ENCODE data around the gene NKAP. TPM values are rescaled to one million over a fixed set of nuclear protein-coding genes. Genes with fewer than 3 reads are reported as not detected.
"Not testable (repeated sequence)": the region's sequence is repeated elsewhere in the genome, so short reads cannot be mapped to it uniquely, and the experiment has no call there.

NKAP gene
- total and polyA plus RNA-seq, 2 donors from 2014 or later = 7.7 to 9.9 TPM

- no peak overlapping the region for H3K9ac ChIP-seq (ENCODE audit: low read length in 3 of 3)
- TF ChIP-seq, protein P1, sequence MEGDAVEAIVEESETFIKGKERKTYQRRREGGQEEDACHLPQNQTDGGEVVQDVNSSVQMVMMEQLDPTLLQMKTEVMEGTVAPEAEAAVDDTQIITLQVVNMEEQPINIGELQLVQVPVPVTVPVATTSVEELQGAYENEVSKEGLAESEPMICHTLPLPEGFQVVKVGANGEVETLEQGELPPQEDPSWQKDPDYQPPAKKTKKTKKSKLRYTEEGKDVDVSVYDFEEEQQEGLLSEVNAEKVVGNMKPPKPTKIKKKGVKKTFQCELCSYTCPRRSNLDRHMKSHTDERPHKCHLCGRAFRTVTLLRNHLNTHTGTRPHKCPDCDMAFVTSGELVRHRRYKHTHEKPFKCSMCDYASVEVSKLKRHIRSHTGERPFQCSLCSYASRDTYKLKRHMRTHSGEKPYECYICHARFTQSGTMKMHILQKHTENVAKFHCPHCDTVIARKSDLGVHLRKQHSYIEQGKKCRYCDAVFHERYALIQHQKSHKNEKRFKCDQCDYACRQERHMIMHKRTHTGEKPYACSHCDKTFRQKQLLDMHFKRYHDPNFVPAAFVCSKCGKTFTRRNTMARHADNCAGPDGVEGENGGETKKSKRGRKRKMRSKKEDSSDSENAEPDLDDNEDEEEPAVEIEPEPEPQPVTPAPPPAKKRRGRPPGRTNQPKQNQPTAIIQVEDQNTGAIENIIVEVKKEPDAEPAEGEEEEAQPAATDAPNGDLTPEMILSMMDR (IDR thresholded peaks at IDR 0.05; ENCODE audit: borderline replicate concordance, extremely low read depth, insufficient read depth) = no peak
- no peak overlapping the region for H3K4me3 ChIP-seq (ENCODE audit: low read length in 3 of 3)
- FAIRE-seq (no peak), DNase-seq (no peak)
- H3K4me1 ChIP-seq (ENCODE audit: control insufficient read depth in 2 of 3, insufficient read depth in 2 of 3, low read depth in 1 of 3, low read length in 3 of 3) = no peaks in the 10 kb centered on the region
- H3K9me3 ChIP-seq (ENCODE audit: control insufficient read depth in 2 of 3, insufficient read depth in 1 of 3, low read length in 3 of 3) = no peaks in the 10 kb centered on the region
- no peaks in the 10 kb centered on the region for H3K27me3 ChIP-seq (ENCODE audit: control insufficient read depth, insufficient read depth, low read length)
- intact Hi-C loops (cut with DNase I) = no loop called here
- H3K27ac ChIP-seq (ENCODE audit: low read depth in 2 of 2, low read length in 2 of 2) = no peak overlapping the region
- H3K36me3 ChIP-seq (ENCODE audit: control insufficient read depth in 2 of 3, insufficient read depth in 3 of 3, low read length in 3 of 3) = no peaks in the 10 kb centered on the region
Measured at GRCh38 chrX:119916310-119916709, 27.2 kb downstream of the NKAP start.

GRCh38 chrX:119900976-119901375 is 42.6 kb downstream of the NKAP start:
- intact Hi-C loops (cut with DNase I) = no loop called here
- Histone ChIP-seq H3K36me3 (ENCODE audit: control insufficient read depth in 2 of 3, insufficient read depth in 3 of 3, low read length in 3 of 3) (no peaks in the 10 kb centered on the region), H3K9ac (ENCODE audit: low read length in 3 of 3) (no peak overlapping the region), H3K27me3 (ENCODE audit: control insufficient read depth, insufficient read depth, low read length) (no peaks in the 10 kb centered on the region), H3K4me1 (ENCODE audit: control insufficient read depth in 2 of 3, insufficient read depth in 2 of 3, low read depth in 1 of 3, low read length in 3 of 3) (no peaks in the 10 kb centered on the region), H3K9me3 (ENCODE audit: control insufficient read depth in 2 of 3, insufficient read depth in 1 of 3, low read length in 3 of 3) (no peaks in the 10 kb centered on the region), H3K4me3 (ENCODE audit: low read length in 3 of 3) (no peak overlapping the region), H3K27ac (ENCODE audit: low read depth in 2 of 2, low read length in 2 of 2) (no peak overlapping the region)
- DNase-seq = no peak
- FAIRE-seq = no peak
- TF ChIP-seq, protein P1 (IDR thresholded peaks at IDR 0.05; ENCODE audit: borderline replicate concordance, extremely low read depth, insufficient read depth) = no peak

GRCh38 chrX:119899125-119899524 is 44.4 kb downstream of the NKAP start:
- Histone ChIP-seq H3K27ac (ENCODE audit: low read depth in 2 of 2, low read length in 2 of 2) (no peak overlapping the region), H3K9me3 (ENCODE audit: control insufficient read depth in 2 of 3, insufficient read depth in 1 of 3, low read length in 3 of 3) (no peaks in the 10 kb centered on the region), H3K4me1 (ENCODE audit: control insufficient read depth in 2 of 3, insufficient read depth in 2 of 3, low read depth in 1 of 3, low read length in 3 of 3) (no peaks in the 10 kb centered on the region), H3K27me3 (ENCODE audit: control insufficient read depth, insufficient read depth, low read length) (no peaks in the 10 kb centered on the region), H3K4me3 (ENCODE audit: low read length in 3 of 3) (no peak overlapping the region), H3K9ac (ENCODE audit: low read length in 3 of 3) (no peak overlapping the region), H3K36me3 (ENCODE audit: control insufficient read depth in 2 of 3, insufficient read depth in 3 of 3, low read length in 3 of 3) (no peaks in the 10 kb centered on the region)
- intact Hi-C loops (cut with DNase I) = no loop called here
- DNase-seq (no peak), FAIRE-seq (no peak)
- TF ChIP-seq, protein P1 (IDR thresholded peaks at IDR 0.05; ENCODE audit: borderline replicate concordance, extremely low read depth, insufficient read depth) = no peak

GRCh38 chrX:119895843-119896326 is 47.7 kb downstream of the NKAP start, which contains the start of gene AKAP14:
Gene AKAP14 (plus strand): TSS chrX:119895893. CDS start chrX:119903224, 7,331 bp downstream.
- Histone ChIP-seq H3K36me3 (ENCODE audit: control insufficient read depth in 2 of 3, insufficient read depth in 3 of 3, low read length in 3 of 3) (no peaks in the 10 kb centered on the region), H3K27me3 (ENCODE audit: control insufficient read depth, insufficient read depth, low read length) (no peaks in the 10 kb centered on the region), H3K9me3 (ENCODE audit: control insufficient read depth in 2 of 3, insufficient read depth in 1 of 3, low read length in 3 of 3) (no peaks in the 10 kb centered on the region), H3K27ac (ENCODE audit: low read depth in 2 of 2, low read length in 2 of 2) (no peak within 1 kb of the TSS), H3K4me3 (ENCODE audit: low read length in 3 of 3) (no peak within 1 kb of the TSS), H3K4me1 (ENCODE audit: control insufficient read depth in 2 of 3, insufficient read depth in 2 of 3, low read depth in 1 of 3, low read length in 3 of 3) (no peaks in the 10 kb centered on the region), H3K9ac (ENCODE audit: low read length in 3 of 3) (no peak within 1 kb of the TSS)
- DNase-seq (no peak), FAIRE-seq (no peak)
- intact Hi-C loops (cut with DNase I) = no loop called here
- TF ChIP-seq, protein P1 (IDR thresholded peaks at IDR 0.05; ENCODE audit: borderline replicate concordance, extremely low read depth, insufficient read depth) = no peak

- H3K9ac ChIP-seq (ENCODE audit: low read length in 3 of 3); FAIRE-seq; H3K9me3 ChIP-seq (ENCODE audit: control insufficient read depth in 2 of 3, insufficient read depth in 1 of 3, low read length in 3 of 3); intact Hi-C loops (cut with DNase I); H3K36me3 ChIP-seq (ENCODE audit: control insufficient read depth in 2 of 3, insufficient read depth in 3 of 3, low read length in 3 of 3); H3K4me3 ChIP-seq (ENCODE audit: low read length in 3 of 3); H3K27ac ChIP-seq (ENCODE audit: low read depth in 2 of 2, low read length in 2 of 2); H3K27me3 ChIP-seq (ENCODE audit: control insufficient read depth, insufficient read depth, low read length); H3K4me1 ChIP-seq (ENCODE audit: control insufficient read depth in 2 of 3, insufficient read depth in 2 of 3, low read depth in 1 of 3, low read length in 3 of 3): not testable (repeated sequence)
- DNase-seq = peak in 1 of 5 donors; percentile 8
Measured at GRCh38 chrX:119891961-119892692, 51.4 kb downstream of the NKAP start.
